K562 (cell line): ENCODE data around the gene GRK3. TPM values are rescaled to one million over a fixed set of nuclear protein-coding genes. Genes with fewer than 3 reads are reported as not detected.

ENCODE experiments used
- ATAC-seq: fragments of 200-7000 bp; cut with Tn5 transposase; 3 replicates; pipeline ENCODE4 v1.9.1; 2020; ENCODE audit warnings: moderate library complexity
- BruUV-seq: library from RNA; stranded (reverse); fragments of 400-500 nt; replicated peaks from 2 replicates; lab custom pipeline; 2021; lab: Mats Ljungman, UMichigan
- CTCF ChIA-PET: fragments of 300-600 bp; formaldehyde crosslinking; extraction: SDS; loops from one replicate; lab custom pipeline; 2021; ENCODE audit warnings: low intra/inter-chr PET ratio; lab: Yijun Ruan, JAX
- POLR2A ChIA-PET: fragments of 300-600, 350-650 bp; sonication (Branson Sonifier 250); formaldehyde crosslinking; extraction: SDS; loops from one replicate; lab custom pipeline; 2021; ENCODE audit warnings: antibody characterized with exemption, inconsistent platforms; lab: Yijun Ruan, JAX
- DNase-seq, 4 experiments: peaks; one replicate each; pipeline versions ENCODE4 v3.0.0 to v3.0.0-alpha.2; 2011 to 2018; ENCODE audit warnings: low spot score in 3 of 4, mixed read lengths in 3 of 4; ENCODE audit errors: extremely low read depth in 1 of 4
- FAIRE-seq: peaks from 2 replicates; lab custom pipeline; 2011; peaks lifted over from hg19 to GRCh38; lab: Jason Lieb, UNC
- H2AFZ ChIP-seq: 2 replicates; pipeline ENCODE4 v1.6.0; 2011; ENCODE audit warnings: low read depth, low read length, control low read depth, inconsistent platforms
- H3K27ac ChIP-seq: fragments of 200-600 bp; 3 replicates; pipeline ENCODE4 v1.8.0; 2011; ENCODE audit warnings: low read depth, mild to moderate bottlenecking, control low read depth, inconsistent platforms, low read length, moderate library complexity, mixed read lengths; ENCODE audit errors: extremely low read depth
- H3K27me3 ChIP-seq, 2 experiments: fragments of 300-600 bp in 1 of 2; 2 replicates in 1 of 2; 3 replicates in 1 of 2; pipeline versions ENCODE4 v1.6.0 to v1.8.0; 2011; ENCODE audit warnings: inconsistent platforms in 2 of 2, low read length in 2 of 2, mild to moderate bottlenecking in 1 of 2, mixed read lengths in 1 of 2, moderate library complexity in 1 of 2; ENCODE audit not compliant: control insufficient read depth in 2 of 2, insufficient read depth in 2 of 2
- H3K36me3 ChIP-seq: fragments of 300-600 bp; 3 replicates; pipeline ENCODE4 v1.8.0; 2011; ENCODE audit warnings: mild to moderate bottlenecking, low read length, inconsistent platforms; ENCODE audit not compliant: control insufficient read depth, insufficient read depth
- H3K4me1 ChIP-seq, 2 experiments: fragments of 200-600 bp in 1 of 2; replicated peaks in 1 of 2; 2 replicates in 1 of 2; 3 replicates in 1 of 2; pipeline versions ENCODE4 v1.5.1 to v1.8.0; 2011; ENCODE audit warnings: inconsistent platforms in 2 of 2, low read length in 2 of 2, mild to moderate bottlenecking in 1 of 2, mixed read lengths in 1 of 2, moderate library complexity in 1 of 2; ENCODE audit not compliant: control insufficient read depth in 2 of 2, insufficient read depth in 2 of 2
- H3K4me2 ChIP-seq: 2 replicates; pipeline ENCODE4 v1.6.1; 2011; ENCODE audit warnings: low read length, control low read depth, inconsistent platforms, mixed read lengths; ENCODE audit not compliant: insufficient read depth
- H3K4me3 ChIP-seq: fragments of 200-600 bp; sonication (generic), shearing (Covaris generic); 2 replicates; pipeline ENCODE4 v1.5.1; 2016; ENCODE audit warnings: control low read depth, inconsistent platforms
- H3K79me2 ChIP-seq: fragments of 200-600 bp; 3 replicates; pipeline ENCODE4 v1.8.0; 2011; ENCODE audit warnings: low read length, inconsistent platforms; ENCODE audit not compliant: control insufficient read depth, insufficient read depth
- H3K9ac ChIP-seq, 2 experiments: 2 replicates each; pipeline versions ENCODE4 v1.6.0 to v1.6.1; 2011; ENCODE audit warnings: low read depth in 2 of 2, low read length in 2 of 2, control low read depth in 1 of 2, inconsistent platforms in 1 of 2, mild to moderate bottlenecking in 1 of 2, mixed read lengths in 1 of 2; ENCODE audit not compliant: insufficient read depth in 1 of 2
- H3K9me1 ChIP-seq: one replicate; pipeline ENCODE4 v1.6.0; 2011; ENCODE audit warnings: inconsistent platforms, mild to moderate bottlenecking, low read length, moderate library complexity; ENCODE audit not compliant: control insufficient read depth, insufficient read depth
- H3K9me3 ChIP-seq: replicated peaks from 2 replicates; pipeline ENCODE4 v1.5.1; 2011; ENCODE audit warnings: low read depth, low read length, inconsistent platforms; ENCODE audit not compliant: control insufficient read depth, insufficient read depth
- H4K20me1 ChIP-seq: replicated peaks from 2 replicates; pipeline ENCODE4 v1.6.1; 2011; ENCODE audit warnings: low read length, inconsistent platforms, mixed read lengths; ENCODE audit not compliant: control insufficient read depth, insufficient read depth
- BCOR ChIP-seq: fragments of 450-650 bp; IDR thresholded peaks from 2 replicates; pipeline ENCODE4 v1.6.1; 2016
- POLR3A ChIP-seq: IDR thresholded peaks from 2 replicates; pipeline ENCODE4 v1.6.1; 2011; ENCODE audit warnings: borderline replicate concordance, mild to moderate bottlenecking, moderate library complexity; ENCODE audit not compliant: insufficient read length, insufficient read depth; ENCODE audit errors: extremely low read depth
- RBM25 ChIP-seq: fragments of 200-400 bp; formaldehyde crosslinking; IDR thresholded peaks from 2 replicates; pipeline ENCODE4 v1.6.1; 2018; ENCODE audit warnings: low read length, low read depth, moderate library complexity; ENCODE audit not compliant: severe bottlenecking
- TCF7 ChIP-seq: sonication (generic); IDR thresholded peaks from 2 replicates; pipeline ENCODE4 v1.6.1; 2016; ENCODE audit warnings: antibody characterized with exemption, borderline replicate concordance
- ZNF280A ChIP-seq: fragments of 450-650 bp; IDR thresholded peaks from 2 replicates; pipeline ENCODE4 v1.6.1; 2018; ENCODE audit warnings: mild to moderate bottlenecking, low read depth; ENCODE audit not compliant: partially characterized antibody
- WGBS: fragments of 100-300 bp; shearing (Covaris generic); methylation state at CpG from one replicate; pipeline ENCODE4 v1.1.6; 2016; ENCODE audit warnings: low coverage, mixed read lengths; ENCODE audit not compliant: insufficient coverage; ENCODE audit errors: missing lambda C conversion rate; 5-methylcytosine and 5-hydroxymethylcytosine counted together
- in situ Hi-C: fragments of 300-500 bp; cut with MboI; formaldehyde crosslinking; loops from 4 replicates; pipeline ENCODE4 v1.15.0; 2018; ENCODE audit warnings: inconsistent platforms, mixed read lengths
- intact Hi-C: fragments of 100-400 bp; cut with micrococcal nuclease; formaldehyde crosslinking; loops from 2 replicates; pipeline ENCODE4 v1.14.2; 2022
- polyA plus RNA-seq, 8 experiments: library from polyadenylated mRNA; depleted of rRNA in 4 of 8; stranded (reverse) in 5 of 8; unstranded in 3 of 8; fragments of >200 nt; fragmentation: Nextera tagmentation in 2 of 8; fragmentation: Illumina TruSeq in 1 of 8; extraction: Ambion mirVana in 2 of 8; extraction: Trizol in 1 of 8; gene quantifications; 2 replicates each; pipeline versions ENCODE4 v1.2.1 to v1.2.3, GENCODE V29; 2011 to 2014; ENCODE audit warnings: inconsistent platforms in 1 of 8, missing spikeins in 1 of 8
- total RNA-seq, 7 experiments: library from RNA; depleted of rRNA in 6 of 7; stranded (reverse); fragments of >200 nt in 6 of 7; fragmentation: Illumina TruSeq in 2 of 7; extraction: Trizol in 2 of 7; gene quantifications; 2 replicates each; pipeline versions ENCODE4 v1.2.1 to v1.2.3, GENCODE V29; 2011 to 2021; ENCODE audit warnings: low replicate concordance in 1 of 7

The GRK3 gene
- total and polyA plus RNA-seq, 9 of the 15 experiments (the other 6 are each of a cell fraction or from before 2014, with no cell fraction given): 1.4 to 7.6 (median 3.6) TPM

- CTCF ChIA-PET: no interaction called here
- Histone ChIP-seq H3K4me1 (peaks cover 5 to 11% of the 10 kb centered on the region in 2 experiments; a peak in 4 of 5 replicates), H3K27me3 (no peaks in the 10 kb centered on the region; a peak in 3 of 5 replicates), H3K9ac (no peak overlapping the region), H4K20me1 (no peaks in the 10 kb centered on the region; the same call in 1 of the 2 replicates), H3K79me2 (no peaks in the 10 kb centered on the region), H3K36me3 (no peaks in the 10 kb centered on the region), H3K9me1 (no peaks in the 10 kb centered on the region), H2AFZ (no peak overlapping the region), H3K4me2 (no peak overlapping the region), H3K27ac (no peak overlapping the region), H3K9me3 (no peaks in the 10 kb centered on the region), H3K4me3 (no peak overlapping the region)
- intact Hi-C loops: loop anchor here (10.0 kb wide), 1 partner anchor 232 kb away; no protein-coding TSS in a partner anchor
- BruUV-seq: no TSS peak
- TF ChIP-seq TCF7 (no peak), BCOR (peak; percentile 62), RBM25 (peak; percentile 85), POLR3A (no peak)
- FAIRE-seq (no peak), ATAC-seq (no peak), DNase-seq (no peak)
- 25% methylated on average over 6 of the region's 6 CpGs for WGBS
- in situ Hi-C loops: no loop called here
- POLR2A ChIA-PET: no interaction called here
Observed at GRCh38 chr22:25542720-25543402, 21.6 kb upstream of the GRK3 start.

GRCh38 chr22:25545146-25545545 is 19.3 kb upstream of the GRK3 start:
- WGBS: 35% methylated on average over 3 of the region's 3 CpGs
- TF ChIP-seq ZNF280A: no peak
- TF ChIP-seq RBM25: peak; percentile 46
- H3K4me1 ChIP-seq: peaks cover 5 to 14% of the 10 kb centered on the region in 2 experiments; a peak in 4 of 5 replicates
- H3K9ac ChIP-seq: no peak overlapping the region
- BruUV-seq: no TSS peak
- intact Hi-C loops: loop anchor here (10.0 kb wide), 1 partner anchor 230 kb away; no protein-coding TSS in a partner anchor
- no peak overlapping the region for H2AFZ ChIP-seq
- no peaks in the 10 kb centered on the region; a peak in 2 of 5 replicates for H3K27me3 ChIP-seq
- H3K9me3 ChIP-seq: no peaks in the 10 kb centered on the region
- ChIA-PET POLR2A (no interaction called here), CTCF (interaction anchor here (0.6 to 1.2 kb wide), 2 partner anchors 157 to 742 kb away, joined by 3 to 6 read pairs; no protein-coding TSS in a partner anchor)
- H3K36me3 ChIP-seq: no peaks in the 10 kb centered on the region
- H3K4me2 ChIP-seq: no peak overlapping the region
- in situ Hi-C loops: no loop called here
- H3K79me2 ChIP-seq: no peaks in the 10 kb centered on the region
- DNase-seq (no peak), FAIRE-seq (no peak), ATAC-seq (no peak)
- no peak overlapping the region for H3K27ac ChIP-seq
- no peaks in the 10 kb centered on the region for H4K20me1 ChIP-seq
- no peak overlapping the region for H3K4me3 ChIP-seq
- no peaks in the 10 kb centered on the region for H3K9me1 ChIP-seq
